Measurements from ENCODE around the gene ORAI2. TPM values are rescaled to one million over a fixed set of nuclear protein-coding genes. Genes with fewer than 3 reads are reported as not detected.

ORAI2 gene
- total and polyA plus RNA-seq, 10 of the 15 experiments (the other 5 are each of a cell fraction or from before 2014, with no cell fraction given): 5.8 to 111 (median 46.9) TPM

- TF ChIP-seq, protein P1, sequence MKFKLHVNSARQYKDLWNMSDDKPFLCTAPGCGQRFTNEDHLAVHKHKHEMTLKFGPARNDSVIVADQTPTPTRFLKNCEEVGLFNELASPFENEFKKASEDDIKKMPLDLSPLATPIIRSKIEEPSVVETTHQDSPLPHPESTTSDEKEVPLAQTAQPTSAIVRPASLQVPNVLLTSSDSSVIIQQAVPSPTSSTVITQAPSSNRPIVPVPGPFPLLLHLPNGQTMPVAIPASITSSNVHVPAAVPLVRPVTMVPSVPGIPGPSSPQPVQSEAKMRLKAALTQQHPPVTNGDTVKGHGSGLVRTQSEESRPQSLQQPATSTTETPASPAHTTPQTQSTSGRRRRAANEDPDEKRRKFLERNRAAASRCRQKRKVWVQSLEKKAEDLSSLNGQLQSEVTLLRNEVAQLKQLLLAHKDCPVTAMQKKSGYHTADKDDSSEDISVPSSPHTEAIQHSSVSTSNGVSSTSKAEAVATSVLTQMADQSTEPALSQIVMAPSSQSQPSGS (IDR thresholded peaks at IDR 0.05; ENCODE audit: low read length): no peak
- TF ChIP-seq IRF3 (IDR thresholded peaks at IDR 0.05): no peak
- no peak for TF ChIP-seq TCF7 (IDR thresholded peaks at IDR 0.05; ENCODE audit: borderline replicate concordance)
- TF ChIP-seq CHD1 (IDR thresholded peaks at IDR 0.05; ENCODE audit: low read depth, low read length): no peak
- no peak for TF ChIP-seq TCF12 (IDR thresholded peaks at IDR 0.05; ENCODE audit: low read depth, low read length)
- TF ChIP-seq MYC (IDR thresholded peaks at IDR 0.05; ENCODE audit: insufficient read depth, insufficient read length, insufficient replicate concordance, low read length, severe bottlenecking): no peak
- TF ChIP-seq CHD2 (IDR thresholded peaks at IDR 0.05; ENCODE audit: borderline replicate concordance, low read depth, low read length): no peak; the same call in 1 of the 2 replicates
- TF ChIP-seq, protein P2, sequence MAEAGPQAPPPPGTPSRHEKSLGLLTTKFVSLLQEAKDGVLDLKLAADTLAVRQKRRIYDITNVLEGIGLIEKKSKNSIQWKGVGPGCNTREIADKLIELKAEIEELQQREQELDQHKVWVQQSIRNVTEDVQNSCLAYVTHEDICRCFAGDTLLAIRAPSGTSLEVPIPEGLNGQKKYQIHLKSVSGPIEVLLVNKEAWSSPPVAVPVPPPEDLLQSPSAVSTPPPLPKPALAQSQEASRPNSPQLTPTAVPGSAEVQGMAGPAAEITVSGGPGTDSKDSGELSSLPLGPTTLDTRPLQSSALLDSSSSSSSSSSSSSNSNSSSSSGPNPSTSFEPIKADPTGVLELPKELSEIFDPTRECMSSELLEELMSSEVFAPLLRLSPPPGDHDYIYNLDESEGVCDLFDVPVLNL (IDR thresholded peaks at IDR 0.05; ENCODE audit: low read depth, low read length): no peak
- TF ChIP-seq POLR2AphosphoS2 (IDR thresholded peaks at IDR 0.05; ENCODE audit: low read depth, low read length): no peak
- TF ChIP-seq ZNF622 (IDR thresholded peaks at IDR 0.05): no peak
- TF ChIP-seq NFYA (IDR thresholded peaks at IDR 0.05; ENCODE audit: borderline replicate concordance, low read depth, low read length): no peak
- no peak for TF ChIP-seq GABPA (IDR thresholded peaks at IDR 0.05; ENCODE audit: low read depth)
- no peak for TF ChIP-seq NR2C2 (IDR thresholded peaks at IDR 0.05; ENCODE audit: borderline replicate concordance, control insufficient read depth, insufficient read length, low read depth)
- no peak for TF ChIP-seq NFIC (IDR thresholded peaks at IDR 0.05; ENCODE audit: low read depth, low read length)
- TF ChIP-seq, protein P3, sequence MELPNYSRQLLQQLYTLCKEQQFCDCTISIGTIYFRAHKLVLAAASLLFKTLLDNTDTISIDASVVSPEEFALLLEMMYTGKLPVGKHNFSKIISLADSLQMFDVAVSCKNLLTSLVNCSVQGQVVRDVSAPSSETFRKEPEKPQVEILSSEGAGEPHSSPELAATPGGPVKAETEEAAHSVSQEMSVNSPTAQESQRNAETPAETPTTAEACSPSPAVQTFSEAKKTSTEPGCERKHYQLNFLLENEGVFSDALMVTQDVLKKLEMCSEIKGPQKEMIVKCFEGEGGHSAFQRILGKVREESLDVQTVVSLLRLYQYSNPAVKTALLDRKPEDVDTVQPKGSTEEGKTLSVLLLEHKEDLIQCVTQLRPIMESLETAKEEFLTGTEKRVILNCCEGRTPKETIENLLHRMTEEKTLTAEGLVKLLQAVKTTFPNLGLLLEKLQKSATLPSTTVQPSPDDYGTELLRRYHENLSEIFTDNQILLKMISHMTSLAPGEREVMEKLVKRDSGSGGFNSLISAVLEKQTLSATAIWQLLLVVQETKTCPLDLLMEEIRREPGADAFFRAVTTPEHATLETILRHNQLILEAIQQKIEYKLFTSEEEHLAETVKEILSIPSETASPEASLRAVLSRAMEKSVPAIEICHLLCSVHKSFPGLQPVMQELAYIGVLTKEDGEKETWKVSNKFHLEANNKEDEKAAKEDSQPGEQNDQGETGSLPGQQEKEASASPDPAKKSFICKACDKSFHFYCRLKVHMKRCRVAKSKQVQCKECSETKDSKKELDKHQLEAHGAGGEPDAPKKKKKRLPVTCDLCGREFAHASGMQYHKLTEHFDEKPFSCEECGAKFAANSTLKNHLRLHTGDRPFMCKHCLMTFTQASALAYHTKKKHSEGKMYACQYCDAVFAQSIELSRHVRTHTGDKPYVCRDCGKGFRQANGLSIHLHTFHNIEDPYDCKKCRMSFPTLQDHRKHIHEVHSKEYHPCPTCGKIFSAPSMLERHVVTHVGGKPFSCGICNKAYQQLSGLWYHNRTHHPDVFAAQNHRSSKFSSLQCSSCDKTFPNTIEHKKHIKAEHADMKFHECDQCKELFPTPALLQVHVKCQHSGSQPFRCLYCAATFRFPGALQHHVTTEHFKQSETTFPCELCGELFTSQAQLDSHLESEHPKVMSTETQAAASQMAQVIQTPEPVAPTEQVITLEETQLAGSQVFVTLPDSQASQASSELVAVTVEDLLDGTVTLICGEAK (IDR thresholded peaks at IDR 0.05; ENCODE audit: borderline replicate concordance): no peak
- TF ChIP-seq RFX5 (IDR thresholded peaks at IDR 0.05; ENCODE audit: low read depth, low read length): no peak
- TF ChIP-seq ZNF592 (IDR thresholded peaks at IDR 0.05): no peak; the same call in 1 of the 2 replicates
Observed at GRCh38 chr7:102424787-102425218, 8.6 kb upstream of the ORAI2 start (continued).

Data from GM12878 (cell line).